Thyroid gland (tissue), 4 donors: ENCODE measurements around the gene PRIMPOL.

Source experiments
- POLR2A ChIP-seq, 2 donors: fragments of 450-650 bp; IDR thresholded peaks; one replicate each; pipeline ENCODE4 v1.6.1; 2017; ENCODE audit warnings: antibody characterized with exemption in 2 of 2, mild to moderate bottlenecking in 2 of 2, moderate library complexity in 1 of 2
- TF ChIP-seq, protein P1 (sequence below), 6 experiments: fragments of 200-600 bp in 3 of 6; fragments of 450-650 bp in 3 of 6; sonication (generic) in 3 of 6; IDR thresholded peaks; one replicate each; pipeline ENCODE4 v1.5.1; 2016 to 2019; ENCODE audit warnings: antibody characterized with exemption in 6 of 6, mild to moderate bottlenecking in 2 of 6, inconsistent platforms in 1 of 6, moderate library complexity in 1 of 6

DNA sequence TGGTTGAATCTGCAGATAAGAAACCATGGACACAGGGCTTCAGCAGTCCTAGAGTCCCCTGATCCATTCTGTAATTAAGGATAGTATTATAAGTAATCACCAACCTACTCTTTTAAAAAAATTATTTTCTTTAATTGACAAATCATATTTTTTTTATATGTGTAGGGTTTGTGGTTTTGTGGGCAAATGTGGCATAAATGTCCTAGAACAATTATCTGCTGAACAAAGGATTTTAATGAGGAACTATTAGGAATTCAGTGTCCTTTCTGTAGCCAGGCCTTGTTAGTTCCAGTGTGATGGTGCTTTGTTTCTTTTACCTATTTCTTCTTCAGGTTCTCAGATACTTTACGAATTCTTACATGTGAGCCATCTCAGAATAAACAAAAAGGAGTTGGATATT, 32.4 kb downstream of the PRIMPOL start:
- TF ChIP-seq POLR2A (IDR thresholded peaks at IDR 0.05) = no peak
- TF ChIP-seq, protein P1, sequence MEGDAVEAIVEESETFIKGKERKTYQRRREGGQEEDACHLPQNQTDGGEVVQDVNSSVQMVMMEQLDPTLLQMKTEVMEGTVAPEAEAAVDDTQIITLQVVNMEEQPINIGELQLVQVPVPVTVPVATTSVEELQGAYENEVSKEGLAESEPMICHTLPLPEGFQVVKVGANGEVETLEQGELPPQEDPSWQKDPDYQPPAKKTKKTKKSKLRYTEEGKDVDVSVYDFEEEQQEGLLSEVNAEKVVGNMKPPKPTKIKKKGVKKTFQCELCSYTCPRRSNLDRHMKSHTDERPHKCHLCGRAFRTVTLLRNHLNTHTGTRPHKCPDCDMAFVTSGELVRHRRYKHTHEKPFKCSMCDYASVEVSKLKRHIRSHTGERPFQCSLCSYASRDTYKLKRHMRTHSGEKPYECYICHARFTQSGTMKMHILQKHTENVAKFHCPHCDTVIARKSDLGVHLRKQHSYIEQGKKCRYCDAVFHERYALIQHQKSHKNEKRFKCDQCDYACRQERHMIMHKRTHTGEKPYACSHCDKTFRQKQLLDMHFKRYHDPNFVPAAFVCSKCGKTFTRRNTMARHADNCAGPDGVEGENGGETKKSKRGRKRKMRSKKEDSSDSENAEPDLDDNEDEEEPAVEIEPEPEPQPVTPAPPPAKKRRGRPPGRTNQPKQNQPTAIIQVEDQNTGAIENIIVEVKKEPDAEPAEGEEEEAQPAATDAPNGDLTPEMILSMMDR (IDR thresholded peaks at IDR 0.05) = no peak
